Ishikawa (cell line): ENCODE results near the gene TTC23L.

Experiments used
- EP300 ChIP-seq: IDR thresholded peaks from 2 replicates; pipeline ENCODE4 v1.6.1; 2012; ENCODE audit warnings: borderline replicate concordance
- TAF1 ChIP-seq: IDR thresholded peaks from 2 replicates; pipeline ENCODE4 v1.6.1; 2012; ENCODE audit warnings: low read depth, mild to moderate bottlenecking

GRCh38 chr5:34927785-34928184, 88.8 kb downstream of the TTC23L start:
- TF ChIP-seq TAF1 (no peak), EP300 (no peak)
